Bronchial epithelial cell (primary cell): Measurements from ENCODE around the gene AGPAT4. TPM values are rescaled to one million over a fixed set of nuclear protein-coding genes. Genes with fewer than 3 reads are reported as not detected.

ENCODE experiments used
- DNase-seq: peaks from one replicate; pipeline ENCODE4 v3.0.0-alpha.2; 2010; ENCODE audit warnings: low read depth
- FAIRE-seq: peaks from 2 replicates; lab custom pipeline; 2011; peaks lifted over from hg19 to GRCh38; lab: Jason Lieb, UNC
- H3K27me3 ChIP-seq: 2 replicates; pipeline ENCODE4 v1.5.1; 2011; ENCODE audit warnings: low read length; ENCODE audit not compliant: control insufficient read depth, insufficient read depth
- H3K36me3 ChIP-seq: 2 replicates; pipeline ENCODE4 v1.5.1; 2011; ENCODE audit warnings: low read length; ENCODE audit not compliant: control insufficient read depth, insufficient read depth
- H3K4me3 ChIP-seq: 2 replicates; pipeline ENCODE4 v1.5.1; 2011; ENCODE audit warnings: mild to moderate bottlenecking, low read depth, low read length, control low read depth
- total RNA-seq: library from RNA; depleted of rRNA; stranded (reverse); fragments of >200 nt; gene quantifications from 2 replicates; pipeline ENCODE4 v1.2.1, GENCODE V29; 2014
- TF ChIP-seq, protein P1 (sequence below): IDR thresholded peaks from 2 replicates; pipeline ENCODE4 v1.5.1; 2011; ENCODE audit warnings: mild to moderate bottlenecking, moderate library complexity, low read length, control low read depth, inconsistent platforms; ENCODE audit not compliant: insufficient read depth, severe bottlenecking

AGPAT4 gene
- total RNA-seq, 1 donor from 2014 or later = 2.6 TPM

DNA sequence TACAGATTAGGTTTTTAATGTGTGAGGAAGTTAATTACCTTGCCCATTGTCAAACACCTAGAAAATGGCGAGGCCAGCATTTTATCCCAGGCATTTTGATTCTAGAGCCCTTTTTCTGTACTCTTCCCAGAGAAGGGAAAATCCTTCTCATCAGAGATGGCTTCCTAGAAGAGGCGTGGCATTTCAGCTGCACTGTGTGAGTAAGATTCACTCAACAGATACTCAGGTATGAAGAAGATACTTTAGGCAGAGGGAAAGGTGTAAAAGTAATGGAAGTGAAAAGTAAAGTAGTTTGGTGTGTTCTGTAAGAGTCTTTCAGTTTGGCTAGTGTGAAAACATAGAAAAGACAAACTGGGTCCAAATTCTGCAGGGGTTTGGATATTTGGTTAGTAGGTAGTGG is 168.5 kb downstream of the AGPAT4 start:
- H3K36me3 ChIP-seq = peaks cover 26% of the 10 kb centered on the region
- no peaks in the 10 kb centered on the region for H3K27me3 ChIP-seq
- H3K4me3 ChIP-seq = no peak overlapping the region
- TF ChIP-seq, protein P1, sequence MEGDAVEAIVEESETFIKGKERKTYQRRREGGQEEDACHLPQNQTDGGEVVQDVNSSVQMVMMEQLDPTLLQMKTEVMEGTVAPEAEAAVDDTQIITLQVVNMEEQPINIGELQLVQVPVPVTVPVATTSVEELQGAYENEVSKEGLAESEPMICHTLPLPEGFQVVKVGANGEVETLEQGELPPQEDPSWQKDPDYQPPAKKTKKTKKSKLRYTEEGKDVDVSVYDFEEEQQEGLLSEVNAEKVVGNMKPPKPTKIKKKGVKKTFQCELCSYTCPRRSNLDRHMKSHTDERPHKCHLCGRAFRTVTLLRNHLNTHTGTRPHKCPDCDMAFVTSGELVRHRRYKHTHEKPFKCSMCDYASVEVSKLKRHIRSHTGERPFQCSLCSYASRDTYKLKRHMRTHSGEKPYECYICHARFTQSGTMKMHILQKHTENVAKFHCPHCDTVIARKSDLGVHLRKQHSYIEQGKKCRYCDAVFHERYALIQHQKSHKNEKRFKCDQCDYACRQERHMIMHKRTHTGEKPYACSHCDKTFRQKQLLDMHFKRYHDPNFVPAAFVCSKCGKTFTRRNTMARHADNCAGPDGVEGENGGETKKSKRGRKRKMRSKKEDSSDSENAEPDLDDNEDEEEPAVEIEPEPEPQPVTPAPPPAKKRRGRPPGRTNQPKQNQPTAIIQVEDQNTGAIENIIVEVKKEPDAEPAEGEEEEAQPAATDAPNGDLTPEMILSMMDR = no peak
- peak; percentile 69 for DNase-seq
- FAIRE-seq = no peak

- peaks cover 25% of the 10 kb centered on the region for H3K36me3 ChIP-seq
- no peaks in the 10 kb centered on the region for H3K27me3 ChIP-seq
- TF ChIP-seq, protein P1 = no peak
- FAIRE-seq = no peak
- no peak overlapping the region for H3K4me3 ChIP-seq
- DNase-seq = peak; percentile 47
These were observed 168.9 kb downstream of the AGPAT4 start for GRCh38 chr6:161104966-161105365.

- TF ChIP-seq, protein P1 = no peak
- FAIRE-seq = no peak
- Histone ChIP-seq H3K36me3 (peaks cover 19% of the 10 kb centered on the region), H3K4me3 (no peak overlapping the region), H3K27me3 (no peaks in the 10 kb centered on the region)
- no peak for DNase-seq
These were observed 170.4 kb downstream of the AGPAT4 start for GRCh38 chr6:161103475-161103874.

DNA sequence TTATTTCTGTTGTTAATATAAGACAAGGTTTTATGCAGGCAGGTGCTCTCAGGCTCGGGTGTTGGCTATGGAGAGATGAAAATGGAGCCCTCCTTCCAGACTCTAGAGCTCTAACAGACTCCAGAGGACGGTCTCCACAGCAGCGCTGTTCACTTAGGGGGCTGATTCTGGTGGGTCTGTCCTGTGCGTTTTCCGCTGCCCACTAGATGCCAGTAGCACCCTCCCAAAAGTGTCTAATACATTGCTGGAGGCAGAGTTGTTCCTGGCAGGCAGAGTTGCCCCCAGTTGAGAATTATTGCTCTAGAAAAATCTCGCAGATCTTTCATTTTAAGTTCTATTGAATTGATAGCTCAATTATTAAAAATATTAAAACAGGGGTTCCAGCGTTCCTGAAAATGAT is 172.3 kb downstream of the AGPAT4 start:
- FAIRE-seq = no peak
- TF ChIP-seq, protein P1 = no peak
- peaks cover 14% of the 10 kb centered on the region for H3K36me3 ChIP-seq

DNA sequence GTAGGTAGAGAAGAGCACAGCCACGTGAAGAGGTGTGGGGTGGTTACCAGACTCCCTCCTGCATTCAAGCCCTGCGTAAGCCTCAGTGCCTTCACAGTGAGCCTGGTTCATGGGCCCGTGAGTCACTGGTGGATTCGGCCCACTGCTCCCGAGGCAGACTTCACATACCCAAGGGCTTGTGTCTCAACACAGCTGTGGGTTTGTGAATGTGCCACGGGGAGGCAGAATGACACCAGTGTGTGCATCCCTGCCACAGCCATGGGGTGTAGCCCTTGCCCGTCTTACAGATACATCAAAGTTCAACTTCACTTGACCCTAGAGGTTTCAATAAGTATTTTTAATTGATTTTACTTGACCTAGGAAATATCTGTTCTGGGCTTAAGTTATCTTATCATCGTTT is 173.8 kb downstream of the AGPAT4 start:
- H3K27me3 ChIP-seq = no peaks in the 10 kb centered on the region
- DNase-seq (no peak), FAIRE-seq (no peak)
- H3K36me3 ChIP-seq = peaks cover 11% of the 10 kb centered on the region
- H3K4me3 ChIP-seq = no peak overlapping the region
- TF ChIP-seq, protein P1 = peak; percentile 1

More for the DNA sequence above, 172.3 kb downstream of the AGPAT4 start:
- no peaks in the 10 kb centered on the region for H3K27me3 ChIP-seq
- DNase-seq = no peak
- H3K4me3 ChIP-seq = no peak overlapping the region

DNA sequence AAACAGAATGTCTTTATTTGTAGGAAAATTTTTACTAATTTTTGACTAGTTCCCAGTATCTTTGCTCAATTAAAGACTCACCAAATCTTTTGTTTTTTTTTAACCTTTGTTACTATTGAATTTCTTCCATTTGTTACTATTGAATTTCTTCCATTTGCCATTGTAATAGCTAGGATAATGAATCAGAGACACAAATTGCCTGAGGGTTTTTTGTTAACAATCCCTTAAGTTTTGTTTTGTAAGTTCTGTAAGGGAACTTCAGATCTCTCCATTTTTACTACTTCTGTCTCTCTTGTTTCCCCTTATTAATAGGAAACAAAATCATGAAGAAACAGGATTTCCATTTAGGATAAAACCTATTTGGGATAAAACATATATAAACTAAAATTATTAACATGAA is 177.9 kb downstream of the AGPAT4 start:
- no peak overlapping the region for H3K4me3 ChIP-seq
- DNase-seq (peak; percentile 55), FAIRE-seq (no peak)
- TF ChIP-seq, protein P1 = no peak
- H3K36me3 ChIP-seq = peaks cover 8% of the 10 kb centered on the region
- no peaks in the 10 kb centered on the region for H3K27me3 ChIP-seq
